Ovary (tissue), 10 donors: Measurements from ENCODE around the gene CYP4F22. TPM values are rescaled to one million over a fixed set of nuclear protein-coding genes. Genes with fewer than 3 reads are reported as not detected.

Experiments used
- DNase-seq, 5 donors: peaks; one replicate each; pipeline ENCODE4 v3.0.0-alpha.2; 2019 to 2020
- H3K27ac ChIP-seq, 2 donors: fragments of 200-600 bp; one replicate each; pipeline versions ENCODE4 v1.5.1 to v1.8.0; 2019 to 2022
- H3K27me3 ChIP-seq: fragments of 200-600 bp; one replicate; pipeline ENCODE4 v1.8.0; 2022
- H3K36me3 ChIP-seq: fragments of 200-600 bp; sonication (generic); one replicate; pipeline ENCODE4 v1.5.1; 2019
- H3K4me1 ChIP-seq: one replicate; pipeline ENCODE4 v1.8.1; 2013; ENCODE audit warnings: mild to moderate bottlenecking, moderate library complexity; ENCODE audit not compliant: insufficient read depth
- H3K4me3 ChIP-seq: fragments of 200-600 bp; sonication (generic); one replicate; pipeline ENCODE4 v1.5.1; 2017
- H3K9me3 ChIP-seq, 2 donors: fragments of 200-600 bp in 1 of 2; sonication (generic) in 1 of 2; one replicate each; pipeline versions ENCODE4 v1.5.1 to v1.8.1; 2013 to 2019; ENCODE audit warnings: mild to moderate bottlenecking in 1 of 2, moderate library complexity in 1 of 2
- EP300 ChIP-seq: sonication (generic); formaldehyde crosslinking; IDR thresholded peaks from one replicate; pipeline ENCODE4 v1.6.1; 2017; ENCODE audit warnings: antibody characterized with exemption
- POLR2A ChIP-seq: fragments of 450-650 bp; IDR thresholded peaks from one replicate; pipeline ENCODE4 v1.6.1; 2017; ENCODE audit warnings: antibody characterized with exemption, mild to moderate bottlenecking, moderate library complexity
- WGBS, 3 donors: extraction: QIAGEN DNeasy Blood & Tissue Kit in 1 of 3; methylation state at CpG; one replicate each; pipeline versions ENCODE4 v1.1.5 to v1.1.7; 2013 to 2017; 5-methylcytosine and 5-hydroxymethylcytosine counted together
- intact Hi-C, 4 donors: fragments of 100-400 bp; cut with DNase I; formaldehyde crosslinking; loops; one replicate each; pipeline versions ENCODE4 v1.11.0 to v1.15.1; 2022 to 2023
- long read RNA-seq, 3 donors: library from polyadenylated mRNA in 2 of 3; unstranded in 2 of 3; transcript quantifications; one replicate each; pipeline ENCODE4 v2.0.0 and lab custom pipeline, GENCODE V29; 2021 to 2026
- polyA plus RNA-seq, 2 donors: library from polyadenylated mRNA; stranded (reverse); fragments of 200-250 nt in 1 of 2; fragments of 350-450 nt in 1 of 2; fragmentation: Illumina TruSeq in 1 of 2; extraction: RNeasy Lipid Tissue Mini Kit (QIAGEN cat#74804) in 1 of 2; gene quantifications; one replicate each; pipeline ENCODE4 v1.2.3, GENCODE V29; 2013 to 2014
- total RNA-seq, 7 donors: library from RNA; depleted of rRNA in 2 of 7; stranded (reverse); fragments of >200 nt in 2 of 7; fragmentation: NEBNext Ultra II Directional in 3 of 7; extraction: Animal tissue kit (Norgen Biotek cat#: 25700) in 3 of 7; gene quantifications; one replicate each; pipeline versions ENCODE4 v1.1.0 to v1.2.4, GENCODE V29; 2016 to 2023
- TF ChIP-seq, protein P1 (sequence below), 3 donors: fragments of 450-650 bp in 2 of 3; fragments of 200-600 bp in 1 of 3; IDR thresholded peaks; one replicate each; pipeline versions ENCODE4 v1.5.1 to v1.8.0; 2016 to 2022; ENCODE audit warnings: antibody characterized with exemption in 3 of 3, mild to moderate bottlenecking in 1 of 3
- donor health status: DM: no; HTN: no; CAD: no; lungs with moderate emphysema.
- donor health status: DM: no; HTN: no; CAD: no.
- donor health status: Bipolar disorder and iron deficiency.
- donor health status: DM: yes; HTN: yes; CAD: no.
- donor health status: DM: no; HTN: no; CAD: no.
- donor health status: DM: yes; HTN: yes; CAD: no.

The CYP4F22 gene
- total RNA-seq: under 1 TPM in 2 of 7 donors, not detected in 5; 0.08 to 0.13 TPM
- polyA plus RNA-seq: under 1 TPM in 1 of 2 donors, not detected in 1; 0.13 TPM
- long read RNA-seq, donor 1: 0 reads
- long read RNA-seq, donor 2: 0 reads
- long read RNA-seq, donor 3, partial matches to known transcripts: 0 of 1 reads
- long read RNA-seq, donor 3, other reads (novel, unspliced or antisense): 0 of 1 reads

DNA sequence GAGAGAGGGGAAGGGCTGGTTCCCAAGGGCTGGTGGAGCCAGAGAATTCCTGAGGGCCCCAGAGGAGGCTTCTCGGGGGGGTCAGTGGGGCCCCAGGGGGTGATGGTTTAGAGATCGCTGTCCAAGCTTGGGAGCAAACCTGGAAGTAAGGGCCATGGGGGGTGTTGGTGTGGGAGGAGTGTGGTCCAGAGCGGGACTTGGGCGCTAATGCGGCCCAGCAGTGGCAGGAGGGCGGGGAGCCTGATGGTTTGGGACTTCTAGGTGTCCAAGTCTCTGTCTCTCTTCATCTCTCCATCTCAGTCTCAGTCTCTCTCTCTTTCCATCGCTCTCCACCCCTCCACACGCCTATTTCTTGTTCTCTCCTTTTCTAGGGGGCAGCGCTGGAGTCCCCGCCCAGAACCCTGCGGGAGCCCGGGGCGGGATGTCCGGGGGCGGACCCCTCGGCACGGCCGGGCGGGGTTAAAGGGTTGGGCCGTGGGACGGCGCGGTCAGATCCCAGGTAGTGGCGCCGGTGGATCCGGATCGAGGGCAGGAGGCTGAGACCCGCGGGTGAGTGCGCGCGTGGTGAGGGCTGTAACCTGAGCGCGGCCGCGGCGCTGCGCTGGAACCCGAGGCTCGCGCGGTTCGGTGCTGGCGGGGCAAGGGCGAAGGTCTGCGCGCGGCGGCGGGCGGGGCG lies at the start of gene CYP4F22:
CYP4F22 (plus strand) TSS at position 491 of the 676 bp plus-strand sequence. CDS start 16,812 bp downstream, outside the sequence.
- intact Hi-C loops: no loop called here
- no peak for DNase-seq
- Histone ChIP-seq H3K27me3 (no peaks in the 10 kb centered on the region), H3K4me1 (no peaks in the 10 kb centered on the region), H3K9me3 (no peaks in the 10 kb centered on the region), H3K4me3 (no peak within 1 kb of the TSS), H3K36me3 (no peaks in the 10 kb centered on the region), H3K27ac (no peak within 1 kb of the TSS)
- WGBS, 3 donors: 3 to 4% (median 3%) methylated on average over 52 of the region's 52 CpGs
- no peak for TF ChIP-seq POLR2A
- TF ChIP-seq, protein P1, sequence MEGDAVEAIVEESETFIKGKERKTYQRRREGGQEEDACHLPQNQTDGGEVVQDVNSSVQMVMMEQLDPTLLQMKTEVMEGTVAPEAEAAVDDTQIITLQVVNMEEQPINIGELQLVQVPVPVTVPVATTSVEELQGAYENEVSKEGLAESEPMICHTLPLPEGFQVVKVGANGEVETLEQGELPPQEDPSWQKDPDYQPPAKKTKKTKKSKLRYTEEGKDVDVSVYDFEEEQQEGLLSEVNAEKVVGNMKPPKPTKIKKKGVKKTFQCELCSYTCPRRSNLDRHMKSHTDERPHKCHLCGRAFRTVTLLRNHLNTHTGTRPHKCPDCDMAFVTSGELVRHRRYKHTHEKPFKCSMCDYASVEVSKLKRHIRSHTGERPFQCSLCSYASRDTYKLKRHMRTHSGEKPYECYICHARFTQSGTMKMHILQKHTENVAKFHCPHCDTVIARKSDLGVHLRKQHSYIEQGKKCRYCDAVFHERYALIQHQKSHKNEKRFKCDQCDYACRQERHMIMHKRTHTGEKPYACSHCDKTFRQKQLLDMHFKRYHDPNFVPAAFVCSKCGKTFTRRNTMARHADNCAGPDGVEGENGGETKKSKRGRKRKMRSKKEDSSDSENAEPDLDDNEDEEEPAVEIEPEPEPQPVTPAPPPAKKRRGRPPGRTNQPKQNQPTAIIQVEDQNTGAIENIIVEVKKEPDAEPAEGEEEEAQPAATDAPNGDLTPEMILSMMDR (IDR thresholded peaks at IDR 0.05): no peak
- TF ChIP-seq EP300: no peak

DNA sequence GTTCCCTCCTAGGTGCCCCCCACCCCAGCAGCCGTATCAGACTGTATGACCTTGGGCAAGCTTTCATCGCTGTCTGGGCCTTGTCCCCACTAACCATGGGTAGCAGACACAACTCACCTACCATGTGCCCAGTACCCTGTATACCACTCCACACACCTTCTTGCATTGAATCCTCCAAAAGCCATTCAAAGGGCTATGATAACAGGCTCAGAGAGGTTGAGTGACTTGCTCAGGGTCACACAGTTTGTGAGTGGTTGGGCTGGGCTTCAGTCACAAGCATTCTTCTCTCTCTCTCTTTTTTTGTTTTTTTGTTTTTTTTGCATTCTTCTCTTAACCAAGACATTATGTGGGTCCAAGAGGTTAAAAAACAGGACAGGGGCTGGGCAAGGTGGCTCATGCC lies 46.6 kb upstream of the CYP4F22 start:
- H3K36me3 ChIP-seq: no peaks in the 10 kb centered on the region
- TF ChIP-seq POLR2A: no peak
- no peak for TF ChIP-seq EP300
- TF ChIP-seq, protein P1 (IDR thresholded peaks at IDR 0.05): no peak
- 27 to 56% (median 32%) methylated on average over 2 of the region's 2 CpGs for WGBS, 3 donors
- no peak for DNase-seq
- H3K9me3 ChIP-seq: no peaks in the 10 kb centered on the region
- H3K4me3 ChIP-seq: no peak overlapping the region
- H3K27ac ChIP-seq: no peak overlapping the region
- no peaks in the 10 kb centered on the region for H3K27me3 ChIP-seq
- peaks cover 4% of the 10 kb centered on the region for H3K4me1 ChIP-seq
- intact Hi-C loops: loop anchor here in 1 of 4 donors (10.0 kb wide), 1 partner anchor 83 kb away; no protein-coding TSS in a partner anchor

DNA sequence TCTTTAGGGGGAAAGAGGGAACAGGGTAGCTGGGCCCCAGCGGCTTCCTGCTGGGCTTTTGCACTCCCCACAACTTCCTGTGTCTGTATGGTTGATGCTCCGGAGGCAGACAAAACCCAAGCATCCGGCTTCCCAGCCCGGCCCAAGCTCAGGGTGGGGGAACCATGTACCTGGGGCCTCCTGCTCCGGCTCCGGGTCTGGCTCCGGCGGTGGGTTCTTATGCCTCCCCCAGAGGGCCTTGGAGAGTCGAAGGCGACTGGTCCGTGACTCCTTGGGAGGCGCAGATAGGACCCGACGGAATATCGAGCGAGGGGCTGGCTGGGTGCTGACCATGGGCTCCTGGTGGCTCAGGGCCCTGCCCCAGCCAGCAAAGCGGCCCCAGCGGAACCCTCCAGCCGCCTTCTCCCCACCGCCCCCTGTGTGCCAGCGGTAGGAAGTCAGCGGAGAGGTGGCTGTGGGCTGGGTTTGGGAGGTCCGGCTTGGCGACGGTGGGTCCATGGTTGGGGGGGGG lies 44.4 kb upstream of the CYP4F22 start:
- H3K27ac ChIP-seq: no peak overlapping the region

More for the DNA sequence above, 44.4 kb upstream of the CYP4F22 start:
- H3K4me3 ChIP-seq: no peak overlapping the region
- H3K4me1 ChIP-seq: no peaks in the 10 kb centered on the region
- DNase-seq: peak in 1 of 5 donors; percentile 9
- H3K36me3 ChIP-seq: no peaks in the 10 kb centered on the region
- TF ChIP-seq EP300 (no peak), POLR2A (no peak)
- TF ChIP-seq, protein P1 (IDR thresholded peaks at IDR 0.05): no peak
- no peaks in the 10 kb centered on the region for H3K9me3 ChIP-seq
- 36 to 55% (median 44%) methylated on average over 23 to 25 of the region's 25 CpGs for WGBS, 3 donors
- intact Hi-C loops: loop anchor here in 1 of 4 donors (10.0 kb wide), 1 partner anchor 81 kb away; no protein-coding TSS in a partner anchor
- H3K27me3 ChIP-seq: no peaks in the 10 kb centered on the region
